Mesenchymal stem cell (in vitro differentiated cells and primary cell): ENCODE results near the gene MRPL34. TPM values are rescaled to one million over a fixed set of nuclear protein-coding genes. Genes with fewer than 3 reads are reported as not detected.

Source experiments
- DNase-seq: peaks from one replicate; pipeline ENCODE4 v3.0.0-alpha.2; 2013
- H2AFZ ChIP-seq: one replicate; pipeline ENCODE4 v1.6.1; 2013; ENCODE audit warnings: low read depth, mild to moderate bottlenecking, control low read depth, inconsistent platforms, low read length, moderate library complexity
- H2AK5ac ChIP-seq: 2 replicates; pipeline ENCODE4 v1.6.1; 2013; ENCODE audit warnings: low read length, moderate library complexity, mild to moderate bottlenecking, inconsistent platforms; ENCODE audit not compliant: severe bottlenecking
- H2BK120ac ChIP-seq: one replicate; pipeline ENCODE4 v1.6.1; 2013; ENCODE audit warnings: low read depth, mild to moderate bottlenecking, inconsistent platforms, low read length, moderate library complexity
- H2BK12ac ChIP-seq, 2 experiments: one replicate each; pipeline ENCODE4 v1.6.1; 2013; ENCODE audit warnings: inconsistent platforms in 2 of 2, low read length in 2 of 2, mild to moderate bottlenecking in 2 of 2, moderate library complexity in 2 of 2, control low read depth in 1 of 2
- H2BK15ac ChIP-seq: one replicate; pipeline ENCODE4 v1.6.1; 2013; ENCODE audit warnings: mild to moderate bottlenecking, low read depth, inconsistent platforms; ENCODE audit not compliant: poor library complexity, severe bottlenecking
- H2BK5ac ChIP-seq: 2 replicates; pipeline ENCODE4 v1.6.1; 2013; ENCODE audit warnings: low read depth, mild to moderate bottlenecking, low read length, control low read depth, inconsistent platforms; ENCODE audit not compliant: poor library complexity, severe bottlenecking
- H3K14ac ChIP-seq, 2 experiments: one replicate each; pipeline ENCODE4 v1.6.1; 2013; ENCODE audit warnings: inconsistent platforms in 2 of 2, low read length in 2 of 2, control low read depth in 1 of 2, mild to moderate bottlenecking in 1 of 2, moderate library complexity in 1 of 2
- H3K18ac ChIP-seq, 2 experiments: one replicate each; pipeline ENCODE4 v1.6.1; 2013; ENCODE audit warnings: inconsistent platforms in 2 of 2, low read length in 2 of 2, control low read depth in 1 of 2, low read depth in 1 of 2, mild to moderate bottlenecking in 1 of 2
- H3K23ac ChIP-seq, 2 experiments: one replicate each; pipeline ENCODE4 v1.6.1; 2013; ENCODE audit warnings: inconsistent platforms in 2 of 2, low read length in 2 of 2, mild to moderate bottlenecking in 2 of 2, moderate library complexity in 2 of 2, control low read depth in 1 of 2
- H3K27ac ChIP-seq: 2 replicates; pipeline ENCODE4 v1.5.1; 2013; ENCODE audit warnings: mild to moderate bottlenecking, moderate library complexity, low read length, control low read depth, inconsistent platforms; ENCODE audit not compliant: poor library complexity, severe bottlenecking
- H3K27me3 ChIP-seq, 2 experiments: 2 replicates each; pipeline versions ENCODE4 v1.6.1 to v1.7.0; 2013; ENCODE audit warnings: low read length in 2 of 2, mild to moderate bottlenecking in 2 of 2, moderate library complexity in 2 of 2, control low read depth in 1 of 2, inconsistent platforms in 1 of 2; ENCODE audit not compliant: control insufficient read depth in 1 of 2, insufficient read depth in 1 of 2
- H3K36me3 ChIP-seq, 2 experiments: 2 replicates each; pipeline versions ENCODE4 v1.6.1 to v1.7.0; 2013; ENCODE audit warnings: low read length in 2 of 2, control low read depth in 1 of 2, inconsistent platforms in 1 of 2, low read depth in 1 of 2, mild to moderate bottlenecking in 1 of 2; ENCODE audit not compliant: insufficient read depth in 2 of 2, control insufficient read depth in 1 of 2
- H3K4ac ChIP-seq, 2 experiments: one replicate each; pipeline ENCODE4 v1.6.1; 2013; ENCODE audit warnings: inconsistent platforms in 2 of 2, low read length in 2 of 2, mild to moderate bottlenecking in 2 of 2, moderate library complexity in 2 of 2, control low read depth in 1 of 2, low read depth in 1 of 2
- H3K4me1 ChIP-seq: 2 replicates; pipeline ENCODE4 v1.6.1; 2013; ENCODE audit warnings: low read depth, low read length, control low read depth; ENCODE audit not compliant: control insufficient read depth, insufficient read depth
- H3K4me2 ChIP-seq: 2 replicates; pipeline ENCODE4 v1.6.1; 2013; ENCODE audit warnings: low read length, mild to moderate bottlenecking, inconsistent platforms; ENCODE audit not compliant: poor library complexity, severe bottlenecking
- H3K4me3 ChIP-seq, 2 experiments: 2 replicates each; pipeline versions ENCODE4 v1.5.1 to v1.7.0; 2013; ENCODE audit warnings: low read length in 2 of 2, mild to moderate bottlenecking in 2 of 2, control low read depth in 1 of 2, low read depth in 1 of 2; ENCODE audit not compliant: insufficient read depth in 1 of 2
- H3K79me1 ChIP-seq: replicated peaks from 2 replicates; pipeline ENCODE4 v1.6.1; 2013; ENCODE audit warnings: mild to moderate bottlenecking, control low read depth, low read length, inconsistent platforms; ENCODE audit not compliant: poor library complexity, severe bottlenecking
- H3K9ac ChIP-seq: 2 replicates; pipeline ENCODE4 v1.7.0; 2013; ENCODE audit warnings: mild to moderate bottlenecking, low read length, moderate library complexity
- H3K9me3 ChIP-seq: 2 replicates; pipeline ENCODE4 v1.7.0; 2013; ENCODE audit warnings: mild to moderate bottlenecking, low read length; ENCODE audit not compliant: control insufficient read depth
- H4K8ac ChIP-seq: one replicate; pipeline ENCODE4 v1.6.1; 2013; ENCODE audit warnings: inconsistent platforms, mild to moderate bottlenecking, low read length, moderate library complexity
- H4K91ac ChIP-seq: one replicate; pipeline ENCODE4 v1.6.1; 2013; ENCODE audit warnings: mild to moderate bottlenecking, low read length, inconsistent platforms
- WGBS: methylation state at CpG from one replicate; pipeline ENCODE4 v1.1.7; 2013; ENCODE audit warnings: mixed read lengths; 5-methylcytosine and 5-hydroxymethylcytosine counted together
- polyA plus RNA-seq, 2 experiments: library from polyadenylated mRNA; stranded (reverse); fragments of 200-250 nt; gene quantifications; one replicate each; pipeline ENCODE4 v1.2.3, GENCODE V29; 2013

MRPL34 gene
- 81.3 TPM for polyA plus RNA-seq (2013, experiment 1 of 2)
- 83.5 TPM for polyA plus RNA-seq (2013, experiment 2 of 2)

GRCh38 chr19:17305517-17306284 is at the start of gene MRPL34:
TSS of gene MRPL34 (plus strand) at chr19:17305872. CDS start at chr19:17305893, 21 bp downstream.
- H2AK5ac ChIP-seq, result peak within 1 kb of the TSS; percentile 36
- 1% methylated on average over 53 of the region's 55 CpGs for WGBS
- H3K9ac ChIP-seq, result peak within 1 kb of the TSS; percentile 94

GRCh38 chr19:17256130-17256529 is 49.5 kb upstream of the MRPL34 start:
- no peaks in the 10 kb centered on the region for H3K36me3 ChIP-seq
- no peak for DNase-seq
- H2BK120ac ChIP-seq, result no peak overlapping the region
- H3K4me1 ChIP-seq, result peaks cover 5% of the 10 kb centered on the region
- H3K18ac ChIP-seq, result no peak overlapping the region
- H3K14ac ChIP-seq, result no peak overlapping the region
- WGBS, result 90% methylated on average over 3 of the region's 3 CpGs
- no peak overlapping the region for H2AFZ ChIP-seq
- no peak overlapping the region for H3K4me2 ChIP-seq
- H3K27me3 ChIP-seq, result peaks cover 0 to 13% of the 10 kb centered on the region in 2 experiments
- no peak overlapping the region for H2BK5ac ChIP-seq
- H4K91ac ChIP-seq, result no peak overlapping the region
- H3K27ac ChIP-seq, result no peak overlapping the region
- no peak overlapping the region for H3K23ac ChIP-seq
- H3K79me1 ChIP-seq, result no peaks in the 10 kb centered on the region
- no peak overlapping the region for H4K8ac ChIP-seq
- no peak overlapping the region for H2BK12ac ChIP-seq
- peaks cover 10% of the 10 kb centered on the region for H3K9me3 ChIP-seq
- no peak overlapping the region for H2BK15ac ChIP-seq
- no peak overlapping the region for H3K4ac ChIP-seq
- no peak overlapping the region for H3K4me3 ChIP-seq
- no peak overlapping the region for H3K9ac ChIP-seq
- H2AK5ac ChIP-seq, result no peak overlapping the region

More at GRCh38 chr19:17305517-17306284, at the start of gene MRPL34:
- H3K36me3 ChIP-seq, result peaks cover 0 to 14% of the 10 kb centered on the region in 2 experiments
- no peaks in the 10 kb centered on the region for H3K9me3 ChIP-seq
- peak within 1 kb of the TSS; percentile 53 for H2BK5ac ChIP-seq
- DNase-seq, result peak; percentile 98
- H3K18ac ChIP-seq, result peak within 1 kb of the TSS; percentile 90 to 96
- peak within 1 kb of the TSS; percentile 64 to 98 for H3K23ac ChIP-seq
- peak within 1 kb of the TSS; percentile 61 to 86 for H2BK12ac ChIP-seq
- H3K14ac ChIP-seq, result peak within 1 kb of the TSS in 1 of 2 experiments; percentile 94
- peak within 1 kb of the TSS; percentile 95 for H2BK15ac ChIP-seq
- peaks cover 28% of the 10 kb centered on the region for H3K79me1 ChIP-seq
- peak within 1 kb of the TSS; percentile 96 for H4K91ac ChIP-seq
- peak within 1 kb of the TSS; percentile 27 for H2BK120ac ChIP-seq
- H3K27me3 ChIP-seq, result no peaks in the 10 kb centered on the region
- H3K4me1 ChIP-seq, result peaks cover 38% of the 10 kb centered on the region
- peak within 1 kb of the TSS; percentile 80 for H2AFZ ChIP-seq
- peak within 1 kb of the TSS; percentile 80 to 95 for H3K4me3 ChIP-seq
- peak within 1 kb of the TSS; percentile 62 to 82 for H3K4ac ChIP-seq
- peak within 1 kb of the TSS; percentile 78 for H3K4me2 ChIP-seq
- H4K8ac ChIP-seq, result peak within 1 kb of the TSS; percentile 83
- peak within 1 kb of the TSS; percentile 91 for H3K27ac ChIP-seq

- Histone ChIP-seq H2AK5ac (no peak overlapping the region), H3K23ac (no peak overlapping the region), H3K27me3 (peaks cover 0 to 13% of the 10 kb centered on the region in 2 experiments), H2BK120ac (no peak overlapping the region), H3K9ac (no peak overlapping the region), H3K9me3 (peaks cover 10% of the 10 kb centered on the region), H2BK12ac (no peak overlapping the region), H3K79me1 (no peaks in the 10 kb centered on the region), H2BK15ac (no peak overlapping the region), H2AFZ (no peak overlapping the region), H3K4me2 (no peak overlapping the region), H3K4me1 (peaks cover 5% of the 10 kb centered on the region), H4K8ac (peak overlapping the region; percentile 19), H3K14ac (no peak overlapping the region), H3K4ac (no peak overlapping the region), H2BK5ac (no peak overlapping the region), H4K91ac (no peak overlapping the region), H3K36me3 (no peaks in the 10 kb centered on the region), H3K18ac (no peak overlapping the region), H3K4me3 (no peak overlapping the region), H3K27ac (no peak overlapping the region)
- DNase-seq, result peak; percentile 43
- WGBS, result 92% methylated on average over 9 of the region's 9 CpGs
Observed at GRCh38 chr19:17259118-17259780, 46.4 kb upstream of the MRPL34 start.

GRCh38 chr19:17259934-17260333 is 45.7 kb upstream of the MRPL34 start:
- H2BK120ac ChIP-seq, result no peak overlapping the region
- WGBS, result 83% methylated on average over 1 of the region's 1 CpG
- no peak overlapping the region for H2AK5ac ChIP-seq
- H3K36me3 ChIP-seq, result no peaks in the 10 kb centered on the region
- no peak overlapping the region for H2AFZ ChIP-seq
- no peak overlapping the region for H3K18ac ChIP-seq
- peaks cover 10% of the 10 kb centered on the region for H3K9me3 ChIP-seq
- H3K27ac ChIP-seq, result no peak overlapping the region
- peaks cover 0 to 10% of the 10 kb centered on the region in 2 experiments for H3K27me3 ChIP-seq
- no peak overlapping the region for H3K23ac ChIP-seq
- no peak overlapping the region for H3K4me2 ChIP-seq
- no peak overlapping the region for H3K4ac ChIP-seq
- H3K14ac ChIP-seq, result no peak overlapping the region
- peaks cover 4% of the 10 kb centered on the region for H3K4me1 ChIP-seq
- no peak overlapping the region for H2BK15ac ChIP-seq
- H3K79me1 ChIP-seq, result no peaks in the 10 kb centered on the region
- H3K4me3 ChIP-seq, result no peak overlapping the region
- H2BK5ac ChIP-seq, result no peak overlapping the region
- H2BK12ac ChIP-seq, result no peak overlapping the region
- DNase-seq, result no peak
- H4K91ac ChIP-seq, result no peak overlapping the region
- H4K8ac ChIP-seq, result no peak overlapping the region
- H3K9ac ChIP-seq, result no peak overlapping the region
